Stimulated activated CD8-positive, alpha-beta memory T cell treated with anti-CD3 and anti-CD28 coated beads, Interleukin-7, amount 100 ng/mL, for 48 hours (primary cell): Measurements from ENCODE around the gene PLA2G4A.
"Not testable (repeated sequence)": the region's sequence is repeated elsewhere in the genome, so short reads cannot be mapped to it uniquely, and the experiment has no call there.

Experiments used
- DNase-seq, 2 donors: peaks; one replicate each; pipeline ENCODE4 v3.0.0-alpha.2; 2020; ENCODE audit warnings: low read depth in 1 of 2; ENCODE audit errors: extremely low read depth in 1 of 2

PLA2G4A gene

GRCh38 chr1:186917106-186917786 is 88.5 kb downstream of the PLA2G4A start:
- DNase-seq = not testable (repeated sequence)

- not testable (repeated sequence) for DNase-seq
Measured at GRCh38 chr1:186921386-186921785, 92.6 kb downstream of the PLA2G4A start.

GRCh38 chr1:186922814-186923213 is 94.1 kb downstream of the PLA2G4A start:
- not testable (repeated sequence) for DNase-seq

GRCh38 chr1:186923486-186923885 is 94.7 kb downstream of the PLA2G4A start:
- no peak for DNase-seq

GRCh38 chr1:186925881-186926669 is 97.3 kb downstream of the PLA2G4A start:
- no peak for DNase-seq

- no peak for DNase-seq
Measured at GRCh38 chr1:186927884-186928283, 99.1 kb downstream of the PLA2G4A start.

- DNase-seq = no peak
Measured at GRCh38 chr1:186930238-186930637, 101.5 kb downstream of the PLA2G4A start.

- no peak for DNase-seq
Measured at GRCh38 chr1:186937016-186937670, 108.4 kb downstream of the PLA2G4A start.

- DNase-seq = no peak
Measured at GRCh38 chr1:186943891-186944686, 115.3 kb downstream of the PLA2G4A start.

- DNase-seq = no peak
Measured at GRCh38 chr1:186945146-186945545, 116.4 kb downstream of the PLA2G4A start.

- no peak for DNase-seq
Measured at GRCh38 chr1:186948535-186948934, 119.8 kb downstream of the PLA2G4A start.

GRCh38 chr1:186949173-186949572 is 120.4 kb downstream of the PLA2G4A start:
- DNase-seq = no peak

- DNase-seq = no peak
Measured at GRCh38 chr1:186950547-186950946, 121.8 kb downstream of the PLA2G4A start.

- no peak for DNase-seq
Measured at GRCh38 chr1:186953876-186954275, 125.1 kb downstream of the PLA2G4A start.

- no peak for DNase-seq
Measured at GRCh38 chr1:186957314-186957713, 128.6 kb downstream of the PLA2G4A start.

GRCh38 chr1:186958520-186958919 is 129.8 kb downstream of the PLA2G4A start:
- no peak for DNase-seq

- DNase-seq = no peak
Measured at GRCh38 chr1:186960861-186961260, 132.1 kb downstream of the PLA2G4A start.

- DNase-seq = no peak
Measured at GRCh38 chr1:186965847-186966246, 137.1 kb downstream of the PLA2G4A start.

GRCh38 chr1:186966456-186966855 is 137.7 kb downstream of the PLA2G4A start:
- DNase-seq = no peak

- DNase-seq = no peak
Measured at GRCh38 chr1:186967656-186968394, 139.1 kb downstream of the PLA2G4A start.
